HepG2 (cell line): Measurements from ENCODE around the gene AMPD2. TPM values are rescaled to one million over a fixed set of nuclear protein-coding genes. Genes with fewer than 3 reads are reported as not detected.

Experiments used
- ATAC-seq: fragments of 200-7000 bp; cut with Tn5 transposase; 3 replicates; pipeline ENCODE4 v1.9.1; 2020; ENCODE audit warnings: mild to moderate bottlenecking, moderate library complexity
- BruUV-seq: library from RNA; stranded (reverse); fragments of 400-500 nt; replicated peaks from 2 replicates; lab custom pipeline; 2021; lab: Mats Ljungman, UMichigan
- CTCF ChIA-PET: fragments of 300-600 bp; formaldehyde crosslinking; extraction: SDS; loops from one replicate; lab custom pipeline; 2021; ENCODE audit warnings: low total read pairs, inconsistent platforms, low intra/inter-chr PET ratio; lab: Yijun Ruan, JAX
- POLR2A ChIA-PET: fragments of 350-600 bp; sonication (Branson Sonifier 250); formaldehyde crosslinking; loops from one replicate; lab custom pipeline; 2020; ENCODE audit warnings: antibody characterized with exemption, inconsistent platforms; lab: Yijun Ruan, JAX
- DNase-seq: peaks from one replicate; pipeline ENCODE4 v3.0.0-alpha.2; 2015; ENCODE audit warnings: low spot score
- FAIRE-seq: peaks from 3 replicates; lab custom pipeline; 2011; peaks lifted over from hg19 to GRCh38; lab: Jason Lieb, UNC
- H2AFZ ChIP-seq: one replicate; pipeline ENCODE4 v1.6.1; 2011; ENCODE audit warnings: low read length, inconsistent platforms
- H3K27ac ChIP-seq: fragments of 300-600 bp; 3 replicates; pipeline ENCODE4 v1.8.0; 2011; ENCODE audit warnings: mixed run types, mild to moderate bottlenecking, mixed read lengths, low read length, inconsistent platforms; ENCODE audit not compliant: insufficient read depth; ENCODE audit errors: extremely low read length
- H3K27me3 ChIP-seq, 2 experiments: fragments of 200-600 bp in 1 of 2; 2 replicates in 1 of 2; 3 replicates in 1 of 2; pipeline versions ENCODE4 v1.6.0 to v1.8.0; 2011; ENCODE audit warnings: low read length in 2 of 2, mild to moderate bottlenecking in 2 of 2, moderate library complexity in 2 of 2, inconsistent platforms in 1 of 2; ENCODE audit not compliant: insufficient read depth in 2 of 2, control insufficient read depth in 1 of 2
- H3K36me3 ChIP-seq, 2 experiments: fragments of 200-600 bp in 1 of 2; replicated peaks in 1 of 2; 2 replicates in 1 of 2; 3 replicates in 1 of 2; pipeline versions ENCODE4 v1.5.1 to v1.8.0; 2011; ENCODE audit warnings: low read length in 2 of 2, inconsistent platforms in 1 of 2; ENCODE audit not compliant: insufficient read depth in 2 of 2, control insufficient read depth in 1 of 2
- H3K4me1 ChIP-seq: 2 replicates; pipeline ENCODE4 v1.5.1; 2012; ENCODE audit warnings: low read length, inconsistent platforms; ENCODE audit not compliant: insufficient read depth
- H3K4me2 ChIP-seq: 2 replicates; pipeline ENCODE4 v1.6.0; 2011; ENCODE audit warnings: low read depth, low read length, inconsistent platforms
- H3K4me3 ChIP-seq, 3 experiments: fragments of 200-600 bp in 1 of 3; sonication (generic), shearing (Covaris generic) in 1 of 3; replicated peaks in 1 of 3; 2 replicates each; pipeline ENCODE4 v1.5.1; 2011 to 2016; ENCODE audit warnings: low read length in 3 of 3, inconsistent platforms in 2 of 3, low read depth in 2 of 3, mild to moderate bottlenecking in 2 of 3, control low read depth in 1 of 3, mixed read lengths in 1 of 3; ENCODE audit not compliant: insufficient read depth in 1 of 3
- H3K79me2 ChIP-seq: one replicate; pipeline ENCODE4 v1.6.1; 2011; ENCODE audit warnings: low read length, inconsistent platforms; ENCODE audit not compliant: insufficient read depth
- H3K9ac ChIP-seq: 2 replicates; pipeline ENCODE4 v1.6.0; 2011; ENCODE audit warnings: mild to moderate bottlenecking, low read depth, low read length, inconsistent platforms; ENCODE audit not compliant: insufficient read depth
- H3K9me3 ChIP-seq: 2 replicates; pipeline ENCODE4 v1.5.1; 2012; ENCODE audit warnings: mild to moderate bottlenecking, low read length
- H4K20me1 ChIP-seq: 2 replicates; pipeline ENCODE4 v1.6.0; 2011; ENCODE audit warnings: inconsistent platforms, mild to moderate bottlenecking, low read length, moderate library complexity; ENCODE audit not compliant: insufficient read depth
- ATF3 ChIP-seq: sonication (generic); formaldehyde crosslinking; IDR thresholded peaks from 2 replicates; pipeline ENCODE4 v1.4.0; 2020; ENCODE audit warnings: missing genetic modification reagents
- CEBPG ChIP-seq: IDR thresholded peaks from 2 replicates; pipeline ENCODE4 v1.6.1; 2016
- FOSL2 ChIP-seq: sonication (generic); formaldehyde crosslinking; IDR thresholded peaks from 2 replicates; pipeline ENCODE4 v1.4.0; 2020; ENCODE audit warnings: missing genetic modification reagents
- GATAD1 ChIP-seq: IDR thresholded peaks from 2 replicates; pipeline ENCODE4 v1.6.1; 2016; ENCODE audit warnings: missing genetic modification reagents, missing compliant biosample characterization
- JUND ChIP-seq: sonication (generic); formaldehyde crosslinking; IDR thresholded peaks from 2 replicates; pipeline ENCODE4 v1.8.0; 2022; ENCODE audit warnings: mild to moderate bottlenecking, missing genetic modification reagents
- KDM1A ChIP-seq: IDR thresholded peaks from 2 replicates; pipeline ENCODE4 v1.6.1; 2016; ENCODE audit warnings: missing compliant biosample characterization
- KDM5B ChIP-seq: sonication (generic); formaldehyde crosslinking; IDR thresholded peaks from 2 replicates; pipeline ENCODE4 v1.4.0; 2020; ENCODE audit warnings: missing genetic modification reagents, mild to moderate bottlenecking, borderline replicate concordance
- KLF15 ChIP-seq: sonication (generic); formaldehyde crosslinking; IDR thresholded peaks from 2 replicates; pipeline ENCODE4 v1.8.1; 2023; ENCODE audit warnings: borderline replicate concordance, mild to moderate bottlenecking, inconsistent platforms, missing genetic modification reagents, mixed read lengths
- MATR3 ChIP-seq: sonication (generic); formaldehyde crosslinking; IDR thresholded peaks from 2 replicates; pipeline ENCODE4 v1.4.0; 2020; ENCODE audit warnings: missing genetic modification reagents
- MBD4 ChIP-seq: IDR thresholded peaks from 2 replicates; pipeline ENCODE4 v1.6.1; 2012; ENCODE audit warnings: low read length, inconsistent platforms, borderline replicate concordance
- MIER3 ChIP-seq: IDR thresholded peaks from 2 replicates; pipeline ENCODE4 v1.6.1; 2016; ENCODE audit warnings: missing compliant biosample characterization, borderline replicate concordance
- PHF8 ChIP-seq: sonication (generic); formaldehyde crosslinking; IDR thresholded peaks from 2 replicates; pipeline ENCODE4 v1.5.0; 2020; ENCODE audit warnings: missing genetic modification reagents
- POLR2A ChIP-seq, 2 experiments: IDR thresholded peaks; 2 replicates each; pipeline ENCODE4 v1.6.1; 2011; ENCODE audit warnings: low read depth in 2 of 2, low read length in 2 of 2, mild to moderate bottlenecking in 1 of 2, moderate library complexity in 1 of 2; ENCODE audit not compliant: insufficient read depth in 1 of 2
- PRDM4 ChIP-seq: sonication (generic); formaldehyde crosslinking; IDR thresholded peaks from 2 replicates; pipeline ENCODE4 v1.9.0; 2021; ENCODE audit warnings: missing genetic modification reagents, borderline replicate concordance
- SNAPC2 ChIP-seq: sonication (generic); formaldehyde crosslinking; IDR thresholded peaks from 2 replicates; pipeline ENCODE4 v1.8.1; 2022; ENCODE audit warnings: mild to moderate bottlenecking, missing genetic modification reagents
- TCF12 ChIP-seq, 2 experiments: fragments of 450-650 bp in 1 of 2; sonication (generic) in 1 of 2; formaldehyde crosslinking in 1 of 2; IDR thresholded peaks; 2 replicates each; pipeline versions ENCODE4 v1.6.1 to v1.8.0; 2017 to 2022; ENCODE audit warnings: antibody characterized with exemption in 1 of 2, mild to moderate bottlenecking in 1 of 2, missing genetic modification reagents in 1 of 2, moderate library complexity in 1 of 2
- ZFP37 ChIP-seq: sonication (generic); formaldehyde crosslinking; IDR thresholded peaks from 2 replicates; pipeline ENCODE4 v1.4.0; 2020; ENCODE audit warnings: missing genetic modification reagents, borderline replicate concordance
- ZNF263 ChIP-seq: sonication (generic); formaldehyde crosslinking; IDR thresholded peaks from 2 replicates; pipeline ENCODE4 v1.4.0; 2020; ENCODE audit warnings: missing genetic modification reagents
- ZNF678 ChIP-seq: sonication (generic); formaldehyde crosslinking; IDR thresholded peaks from 2 replicates; pipeline ENCODE4 v1.4.0; 2020; ENCODE audit warnings: mild to moderate bottlenecking, missing genetic modification reagents
- ZNF766 ChIP-seq: sonication (generic); formaldehyde crosslinking; IDR thresholded peaks from 2 replicates; pipeline ENCODE4 v1.5.0; 2020; ENCODE audit warnings: missing genetic modification reagents, borderline replicate concordance
- ZNF841 ChIP-seq: sonication (generic); formaldehyde crosslinking; IDR thresholded peaks from 2 replicates; pipeline ENCODE4 v1.8.1; 2023; ENCODE audit warnings: missing genetic modification reagents, borderline replicate concordance
- ZSCAN30 ChIP-seq: sonication (generic); formaldehyde crosslinking; IDR thresholded peaks from 2 replicates; pipeline ENCODE4 v1.5.0; 2020; ENCODE audit warnings: mild to moderate bottlenecking, missing genetic modification reagents
- WGBS: methylation state at CpG from one replicate; pipeline ENCODE4 v1.1.6; 2017; ENCODE audit warnings: low lambda C conversion rate; 5-methylcytosine and 5-hydroxymethylcytosine counted together
- in situ Hi-C: cut with HindIII; loops from 2 replicates; pipeline ENCODE4 v1.10.0; 2017; ENCODE audit warnings: low pct_unique_long_range_greater_than_20kb; ENCODE audit not compliant: extremely low pct_ligation_motif_present
- intact Hi-C: fragments of 100-400 bp; cut with micrococcal nuclease; formaldehyde crosslinking; loops from one replicate; pipeline ENCODE4 v1.10.0; 2022; ENCODE audit not compliant: unreplicated experiment
- polyA plus RNA-seq, 8 experiments: library from polyadenylated mRNA; depleted of rRNA in 3 of 8; stranded (reverse) in 7 of 8; unstranded in 1 of 8; fragments of >200 nt; fragmentation: Illumina TruSeq in 4 of 8; extraction: Trizol in 4 of 8; gene quantifications; 2 replicates each; pipeline versions ENCODE4 v1.2.1 to v1.2.3, GENCODE V29; 2011 to 2016; ENCODE audit warnings: low read depth in 4 of 8, missing spikeins in 1 of 8, mixed read lengths in 1 of 8; ENCODE audit not compliant: insufficient read depth in 1 of 8
- total RNA-seq, 5 experiments: library from RNA; depleted of rRNA; stranded (reverse); fragments of >200 nt; fragmentation: Illumina TruSeq; extraction: Trizol; gene quantifications; 2 replicates each; pipeline ENCODE4 v1.2.3, GENCODE V29; 2016; ENCODE audit warnings: low read depth in 1 of 5
- TF ChIP-seq, protein P1 (sequence below), 2 experiments: sonication (generic) in 1 of 2; formaldehyde crosslinking in 1 of 2; IDR thresholded peaks; 2 replicates each; pipeline versions ENCODE4 v1.4.0 to v1.6.1; 2018 to 2020; ENCODE audit warnings: missing genetic modification reagents in 2 of 2, borderline replicate concordance in 1 of 2, low read depth in 1 of 2, mild to moderate bottlenecking in 1 of 2, missing biosample characterization in 1 of 2

The AMPD2 gene
- total and polyA plus RNA-seq, 2 of the 13 experiments (the other 11 are each of a cell fraction or from before 2014, with no cell fraction given): 62.3 to 82.0 TPM

DNA sequence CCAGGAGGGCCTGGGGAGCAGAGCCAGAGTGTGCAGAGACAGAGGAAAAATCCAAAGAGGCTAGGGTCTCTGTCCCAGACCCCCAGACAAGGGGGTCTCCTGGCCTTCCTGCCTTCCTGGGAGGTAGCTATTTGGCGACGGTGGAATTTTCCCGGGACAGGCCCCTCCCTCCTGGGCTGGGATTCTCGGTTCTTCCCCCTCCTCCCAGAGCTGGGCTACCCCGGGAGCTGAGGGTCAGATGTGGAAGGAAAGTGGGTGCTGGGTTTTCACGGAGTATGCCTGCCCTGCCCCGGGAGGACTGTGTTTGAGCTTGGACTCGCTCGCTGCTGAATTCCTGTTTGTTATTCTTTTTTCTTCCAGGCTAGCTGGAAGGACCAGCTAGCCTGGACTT, 759 bp downstream of the AMPD2 start:
- FAIRE-seq (no peak), DNase-seq (no peak), ATAC-seq (peak; percentile 20)
- peak overlapping the region; percentile 71 to 89 (median 80) for H3K4me3 ChIP-seq
- H3K79me2 ChIP-seq: peaks cover 56% of the 10 kb centered on the region
- H3K4me1 ChIP-seq: peaks cover 64% of the 10 kb centered on the region
- peak overlapping the region; percentile 92 for H3K27ac ChIP-seq
- 5% methylated on average over 7 of the region's 9 CpGs for WGBS
- CTCF ChIA-PET: no interaction called here
- peaks cover 35% of the 10 kb centered on the region for H4K20me1 ChIP-seq
- H3K36me3 ChIP-seq: peaks cover 7 to 9% of the 10 kb centered on the region in 2 experiments; a peak in 2 of 5 replicates
- no TSS peak for BruUV-seq
- intact Hi-C loops: no loop called here
- peak overlapping the region; percentile 87 for H3K9ac ChIP-seq
- no peaks in the 10 kb centered on the region for H3K9me3 ChIP-seq
- in situ Hi-C loops: loop anchor here (5.0 kb wide), 1 partner anchor 73 kb away; the partner anchor contains the start of gene GNAI3
- no peaks in the 10 kb centered on the region; a peak in 1 of 5 replicates for H3K27me3 ChIP-seq
- H3K4me2 ChIP-seq: peak overlapping the region; percentile 92
- POLR2A ChIA-PET: interaction anchor here (0.8 to 2.7 kb wide), 7 partner anchors 10 to 195 kb away, joined by 3 to 36 read pairs (median 11); partner anchors contain the start of gene GNAI3
- H2AFZ ChIP-seq: no peak overlapping the region
- no peak for TF ChIP-seq JUND
- 0 out of 2 replicates have a peak, but pooled peaks have one; percentile 14 for TF ChIP-seq ZNF766
- TF ChIP-seq GATAD1 (CRISPR knock-in tag): no peak
- TF ChIP-seq ZFP37 (CRISPR knock-in tag): no peak
- no peak for TF ChIP-seq KDM5B
- TF ChIP-seq ZNF678 (CRISPR knock-in tag): no peak
- no peak for TF ChIP-seq MATR3 (CRISPR knock-in tag)
- TF ChIP-seq CEBPG: no peak
- no peak for TF ChIP-seq ZSCAN30 (CRISPR knock-in tag)
- TF ChIP-seq PHF8 (CRISPR knock-in tag): no peak
- no peak for TF ChIP-seq PRDM4
- no peak for TF ChIP-seq KDM1A (CRISPR knock-in tag)
- peak; percentile 54 for TF ChIP-seq ZNF263 (CRISPR knock-in tag)
- TF ChIP-seq, protein P1, sequence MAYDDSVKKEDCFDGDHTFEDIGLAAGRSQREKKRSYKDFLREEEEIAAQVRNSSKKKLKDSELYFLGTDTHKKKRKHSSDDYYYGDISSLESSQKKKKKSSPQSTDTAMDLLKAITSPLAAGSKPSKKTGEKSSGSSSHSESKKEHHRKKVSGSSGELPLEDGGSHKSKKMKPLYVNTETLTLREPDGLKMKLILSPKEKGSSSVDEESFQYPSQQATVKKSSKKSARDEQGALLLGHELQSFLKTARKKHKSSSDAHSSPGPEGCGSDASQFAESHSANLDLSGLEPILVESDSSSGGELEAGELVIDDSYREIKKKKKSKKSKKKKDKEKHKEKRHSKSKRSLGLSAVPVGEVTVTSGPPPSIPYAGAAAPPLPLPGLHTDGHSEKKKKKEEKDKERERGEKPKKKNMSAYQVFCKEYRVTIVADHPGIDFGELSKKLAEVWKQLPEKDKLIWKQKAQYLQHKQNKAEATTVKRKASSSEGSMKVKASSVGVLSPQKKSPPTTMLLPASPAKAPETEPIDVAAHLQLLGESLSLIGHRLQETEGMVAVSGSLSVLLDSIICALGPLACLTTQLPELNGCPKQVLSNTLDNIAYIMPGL (CRISPR knock-in tag; IDR thresholded peaks at IDR 0.05; ENCODE audit: borderline replicate concordance in 1 of 2, low read depth in 1 of 2): no peak
- TF ChIP-seq ATF3 (CRISPR knock-in tag): no peak
- TF ChIP-seq SNAPC2: no peak
- 0 out of 2 replicates have a peak, but pooled peaks have one; percentile 21 for TF ChIP-seq KLF15 (CRISPR knock-in tag)
- TF ChIP-seq MIER3 (CRISPR knock-in tag): no peak
- TF ChIP-seq MBD4: no peak
- peak in 1 of 2 experiments; percentile 26; a peak in 1 of 4 replicates for TF ChIP-seq POLR2A (IDR thresholded peaks at IDR 0.05; ENCODE audit: insufficient read depth in 1 of 2, low read depth in 2 of 2, low read length in 2 of 2)
- no peak for TF ChIP-seq TCF12 (IDR thresholded peaks at IDR 0.05)
- no peak for TF ChIP-seq TCF12 (CRISPR knock-in tag; IDR thresholded peaks at IDR 0.05)
- no peak for TF ChIP-seq ZNF841
- no peak for TF ChIP-seq FOSL2
